HepG2 (cell line): ENCODE data around the gene SPTB. TPM values are rescaled to one million over a fixed set of nuclear protein-coding genes. Genes with fewer than 3 reads are reported as not detected.

Experiments
- AHR ChIP-seq: IDR thresholded peaks from 2 replicates; pipeline ENCODE4 v1.6.1; 2018; ENCODE audit warnings: missing genetic modification reagents, missing compliant biosample characterization
- BCL3 ChIP-seq: sonication (generic); formaldehyde crosslinking; IDR thresholded peaks from 2 replicates; pipeline ENCODE4 v1.5.1; 2020; ENCODE audit warnings: mild to moderate bottlenecking, missing genetic modification reagents, moderate library complexity
- EEA1 ChIP-seq: sonication (generic); formaldehyde crosslinking; IDR thresholded peaks from 2 replicates; pipeline ENCODE4 v1.5.1; 2020; ENCODE audit warnings: mild to moderate bottlenecking, missing genetic modification reagents, borderline replicate concordance
- HNRNPLL ChIP-seq: fragments of 200-400 bp; formaldehyde crosslinking; IDR thresholded peaks from 2 replicates; pipeline ENCODE4 v1.6.1; 2017; ENCODE audit warnings: mild to moderate bottlenecking, low read depth, low read length; ENCODE audit not compliant: poor library complexity, severe bottlenecking
- KDM3A ChIP-seq: IDR thresholded peaks from 2 replicates; pipeline ENCODE4 v1.6.1; 2018; ENCODE audit warnings: low read depth, missing compliant biosample characterization
- KLF16 ChIP-seq, 2 experiments: sonication (generic) in 1 of 2; formaldehyde crosslinking in 1 of 2; IDR thresholded peaks; 2 replicates each; pipeline versions ENCODE4 v1.6.1 to v1.8.0; 2016 to 2023; ENCODE audit warnings: missing genetic modification reagents in 2 of 2, missing compliant biosample characterization in 1 of 2
- MAZ ChIP-seq, 2 experiments: sonication (generic) in 1 of 2; formaldehyde crosslinking in 1 of 2; IDR thresholded peaks; 2 replicates each; pipeline versions ENCODE4 v1.5.0 to v1.6.1; 2012 to 2020; ENCODE audit warnings: low read depth in 2 of 2, mild to moderate bottlenecking in 2 of 2, borderline replicate concordance in 1 of 2, improper control_type of control experiment in 1 of 2, low read length in 1 of 2, missing genetic modification reagents in 1 of 2, moderate library complexity in 1 of 2
- MLX ChIP-seq: IDR thresholded peaks from 2 replicates; pipeline ENCODE4 v1.6.1; 2016
- PHF8 ChIP-seq: sonication (generic); formaldehyde crosslinking; IDR thresholded peaks from 2 replicates; pipeline ENCODE4 v1.5.0; 2020; ENCODE audit warnings: missing genetic modification reagents
- POLR2A ChIP-seq, 2 experiments: IDR thresholded peaks; 2 replicates each; pipeline ENCODE4 v1.6.1; 2011; ENCODE audit warnings: low read depth in 2 of 2, low read length in 2 of 2, mild to moderate bottlenecking in 1 of 2, moderate library complexity in 1 of 2; ENCODE audit not compliant: insufficient read depth in 1 of 2
- PRDM4 ChIP-seq: sonication (generic); formaldehyde crosslinking; IDR thresholded peaks from 2 replicates; pipeline ENCODE4 v1.9.0; 2021; ENCODE audit warnings: missing genetic modification reagents, borderline replicate concordance
- PRPF4 ChIP-seq: fragments of 200-400 bp; formaldehyde crosslinking; IDR thresholded peaks from 2 replicates; pipeline ENCODE4 v1.6.1; 2016; ENCODE audit warnings: low read length, low read depth; ENCODE audit not compliant: poor library complexity, severe bottlenecking
- RFXANK ChIP-seq: IDR thresholded peaks from 2 replicates; pipeline ENCODE4 v1.6.1; 2016
- TGIF2 ChIP-seq: IDR thresholded peaks from 2 replicates; pipeline ENCODE4 v1.6.1; 2016; ENCODE audit warnings: control low read depth, missing compliant biosample characterization
- YEATS4 ChIP-seq: sonication (generic); formaldehyde crosslinking; IDR thresholded peaks from 2 replicates; pipeline ENCODE4 v1.4.0; 2020; ENCODE audit warnings: missing genetic modification reagents, borderline replicate concordance
- ZFP91 ChIP-seq: sonication (generic); formaldehyde crosslinking; IDR thresholded peaks from 2 replicates; pipeline ENCODE4 v1.9.0; 2022; ENCODE audit warnings: missing genetic modification reagents, mild to moderate bottlenecking, borderline replicate concordance
- ZKSCAN8 ChIP-seq: IDR thresholded peaks from 2 replicates; pipeline ENCODE4 v1.6.1; 2016; ENCODE audit warnings: borderline replicate concordance, missing genetic modification reagents, missing compliant biosample characterization
- ZNF12 ChIP-seq: sonication (generic); formaldehyde crosslinking; IDR thresholded peaks from 2 replicates; pipeline ENCODE4 v1.5.0; 2020; ENCODE audit warnings: missing genetic modification reagents
- ZNF264 ChIP-seq: sonication (generic); formaldehyde crosslinking; IDR thresholded peaks from 2 replicates; pipeline ENCODE4 v1.4.0; 2020; ENCODE audit warnings: missing genetic modification reagents
- ZNF30 ChIP-seq: sonication (generic); formaldehyde crosslinking; IDR thresholded peaks from 2 replicates; pipeline ENCODE4 v1.5.0; 2020; ENCODE audit warnings: mild to moderate bottlenecking, missing genetic modification reagents
- ZNF546 ChIP-seq: sonication (generic); formaldehyde crosslinking; conservative IDR thresholded peaks from 2 replicates; pipeline ENCODE4 v1.8.1; 2023; ENCODE audit warnings: mild to moderate bottlenecking, missing genetic modification reagents
- ZNF607 ChIP-seq: sonication (generic); formaldehyde crosslinking; IDR thresholded peaks from 2 replicates; pipeline ENCODE4 v1.5.1; 2020; ENCODE audit warnings: missing genetic modification reagents, mild to moderate bottlenecking, borderline replicate concordance
- ZNF678 ChIP-seq: sonication (generic); formaldehyde crosslinking; IDR thresholded peaks from 2 replicates; pipeline ENCODE4 v1.4.0; 2020; ENCODE audit warnings: mild to moderate bottlenecking, missing genetic modification reagents
- ZNF788 ChIP-seq: sonication (generic); formaldehyde crosslinking; IDR thresholded peaks from 2 replicates; pipeline ENCODE4 v1.5.0; 2020; ENCODE audit warnings: mild to moderate bottlenecking, missing genetic modification reagents, borderline replicate concordance
- polyA plus RNA-seq, 8 experiments: library from polyadenylated mRNA; depleted of rRNA in 3 of 8; stranded (reverse) in 7 of 8; unstranded in 1 of 8; fragments of >200 nt; fragmentation: Illumina TruSeq in 4 of 8; extraction: Trizol in 4 of 8; gene quantifications; 2 replicates each; pipeline versions ENCODE4 v1.2.1 to v1.2.3, GENCODE V29; 2011 to 2016; ENCODE audit warnings: low read depth in 4 of 8, missing spikeins in 1 of 8, mixed read lengths in 1 of 8; ENCODE audit not compliant: insufficient read depth in 1 of 8
- total RNA-seq, 5 experiments: library from RNA; depleted of rRNA; stranded (reverse); fragments of >200 nt; fragmentation: Illumina TruSeq; extraction: Trizol; gene quantifications; 2 replicates each; pipeline ENCODE4 v1.2.3, GENCODE V29; 2016; ENCODE audit warnings: low read depth in 1 of 5

Gene SPTB
- total and polyA plus RNA-seq, 2 of the 13 experiments (the other 11 are each of a cell fraction or from before 2014, with no cell fraction given) = 0.01 to 0.02 TPM

- peak; percentile 31 for TF ChIP-seq ZNF607
- no peak for TF ChIP-seq RFXANK
- peak; percentile 64; the same call in 1 of the 2 replicates for TF ChIP-seq TGIF2 (CRISPR knock-in tag)
- TF ChIP-seq KLF16 (CRISPR knock-in tag; IDR thresholded peaks at IDR 0.05) = 0 out of 4 replicates have a peak, but pooled peaks of 1 of the 2 experiments have one; percentile 36
- 0 out of 2 replicates have a peak, but pooled peaks have one; percentile 54 for TF ChIP-seq KDM3A
- no peak for TF ChIP-seq ZNF546 (CRISPR knock-in tag)
- peak; percentile 48; the same call in 1 of the 2 replicates for TF ChIP-seq AHR (CRISPR knock-in tag)
- no peak for TF ChIP-seq MAZ (IDR thresholded peaks at IDR 0.05; ENCODE audit: borderline replicate concordance, low read depth, low read length)
- TF ChIP-seq MAZ (CRISPR knock-in tag; IDR thresholded peaks at IDR 0.05; ENCODE audit: low read depth) = peak; percentile 78
- no peak for TF ChIP-seq MLX (CRISPR knock-in tag)
- TF ChIP-seq ZKSCAN8 (CRISPR knock-in tag) = no peak
- no peak for TF ChIP-seq PRPF4
- TF ChIP-seq ZFP91 (CRISPR knock-in tag) = peak; percentile 76
- no peak; a peak in 1 of 4 replicates for TF ChIP-seq POLR2A (IDR thresholded peaks at IDR 0.05; ENCODE audit: insufficient read depth in 1 of 2, low read depth in 2 of 2, low read length in 2 of 2)
- peak; percentile 46; the same call in 1 of the 2 replicates for TF ChIP-seq ZNF678
- no peak for TF ChIP-seq PRDM4 (CRISPR knock-in tag)
- TF ChIP-seq ZNF264 (CRISPR knock-in tag) = peak; percentile 43; the same call in 1 of the 2 replicates
- TF ChIP-seq ZNF30 (CRISPR knock-in tag) = 0 out of 2 replicates have a peak, but pooled peaks have one; percentile 21
- peak; percentile 76; the same call in 1 of the 2 replicates for TF ChIP-seq ZNF788 (CRISPR knock-in tag)
- TF ChIP-seq YEATS4 = peak; percentile 71; the same call in 1 of the 2 replicates
- TF ChIP-seq PHF8 (CRISPR knock-in tag) = no peak
- 0 out of 2 replicates have a peak, but pooled peaks have one; percentile 27 for TF ChIP-seq ZNF12 (CRISPR knock-in tag)
- peak; percentile 60 for TF ChIP-seq HNRNPLL
- peak; percentile 11; the same call in 1 of the 2 replicates for TF ChIP-seq BCL3 (CRISPR knock-in tag)
- TF ChIP-seq EEA1 (CRISPR knock-in tag) = 0 out of 2 replicates have a peak, but pooled peaks have one; percentile 11
These were observed 175.5 kb downstream of the SPTB start, which contains the start of gene PLEKHG3 (continued) for GRCh38 chr14:64704143-64704742.
